Measurements from ENCODE around the gene COA8. TPM values are rescaled to one million over a fixed set of nuclear protein-coding genes. Genes with fewer than 3 reads are reported as not detected.
A peak's percentile ranks its signal among the peaks of the same experiment; 100 is the strongest.

Gene COA8
- total and polyA plus RNA-seq, 9 of the 15 experiments (the other 6 are each of a cell fraction or from before 2014, with no cell fraction given), result 5.0 to 35.3 (median 25.7) TPM

DNA sequence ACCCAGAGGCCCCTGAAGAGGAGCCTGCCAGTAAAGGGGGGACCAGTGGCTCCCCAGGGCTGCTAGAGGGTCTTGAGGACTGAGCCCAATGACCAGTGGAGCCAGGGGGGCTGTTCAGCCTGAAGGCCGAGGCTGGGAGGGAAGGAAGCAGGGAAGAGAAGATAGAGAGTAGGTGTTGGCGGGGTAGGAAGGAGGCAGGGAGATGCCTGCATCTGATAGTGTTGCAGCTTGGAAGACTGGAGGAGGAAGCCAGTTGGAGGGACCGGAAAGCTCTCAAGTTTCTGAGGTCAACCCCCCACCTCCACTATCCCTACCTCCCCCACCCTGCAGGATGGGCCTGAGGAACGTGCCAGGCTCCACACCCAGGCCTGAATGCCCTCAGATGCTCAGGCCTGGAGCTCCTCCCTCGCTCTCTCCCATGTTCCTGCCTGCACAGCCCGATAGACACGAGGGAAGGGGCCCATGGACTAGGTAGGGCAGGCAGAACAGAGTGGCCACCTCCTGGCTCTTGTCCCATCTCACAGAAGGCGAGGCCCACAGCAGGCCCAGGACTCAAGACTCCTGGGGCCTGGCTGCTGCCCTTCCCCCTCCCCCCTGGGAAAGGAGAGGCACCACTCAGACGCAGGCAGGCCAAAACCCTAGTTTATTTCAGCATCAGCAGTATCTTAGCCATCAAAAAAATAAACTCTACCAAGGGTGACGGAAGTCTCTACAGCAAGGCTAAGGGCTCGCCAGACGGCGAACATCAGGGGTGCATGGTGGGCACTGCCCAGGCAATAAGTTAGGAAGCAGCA, 43.5 kb upstream of the COA8 start (continued):
- TF ChIP-seq, protein P1, sequence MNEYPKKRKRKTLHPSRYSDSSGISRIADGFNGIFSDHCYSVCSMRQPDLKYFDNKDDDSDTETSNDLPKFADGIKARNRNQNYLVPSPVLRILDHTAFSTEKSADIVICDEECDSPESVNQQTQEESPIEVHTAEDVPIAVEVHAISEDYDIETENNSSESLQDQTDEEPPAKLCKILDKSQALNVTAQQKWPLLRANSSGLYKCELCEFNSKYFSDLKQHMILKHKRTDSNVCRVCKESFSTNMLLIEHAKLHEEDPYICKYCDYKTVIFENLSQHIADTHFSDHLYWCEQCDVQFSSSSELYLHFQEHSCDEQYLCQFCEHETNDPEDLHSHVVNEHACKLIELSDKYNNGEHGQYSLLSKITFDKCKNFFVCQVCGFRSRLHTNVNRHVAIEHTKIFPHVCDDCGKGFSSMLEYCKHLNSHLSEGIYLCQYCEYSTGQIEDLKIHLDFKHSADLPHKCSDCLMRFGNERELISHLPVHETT (CRISPR knock-in tag; conservative IDR thresholded peaks at IDR 0.05 in 1 of 2, IDR thresholded peaks at IDR 0.05 in 1 of 2), result 0 out of 4 replicates have a peak, but pooled peaks of 1 of the 2 experiments have one; percentile 22
- TF ChIP-seq GATAD2B (IDR thresholded peaks at IDR 0.05; ENCODE audit: borderline replicate concordance) (0 out of 2 replicates have a peak, but pooled peaks have one; percentile 18), DPF2 (IDR thresholded peaks at IDR 0.05) (peak; percentile 60), SMAD1 (IDR thresholded peaks at IDR 0.05; ENCODE audit: low read depth, low read length, partially characterized antibody) (no peak), SMARCA4 (IDR thresholded peaks at IDR 0.05) (0 out of 2 replicates have a peak, but pooled peaks have one; percentile 24), ELF4 (CRISPR knock-in tag; IDR thresholded peaks at IDR 0.05) (0 out of 2 replicates have a peak, but pooled peaks have one; percentile 12), SIN3A (IDR thresholded peaks at IDR 0.05; ENCODE audit: borderline replicate concordance in 2 of 2, control insufficient read depth in 1 of 2, low read depth in 2 of 2, low read length in 2 of 2) (0 out of 4 replicates have a peak, but pooled peaks of 1 of the 2 experiments have one; percentile 7), ATF1 (CRISPR knock-in tag; IDR thresholded peaks at IDR 0.05) (no peak), ATF1 (tag; IDR thresholded peaks at IDR 0.05) (no peak), KAT7 (CRISPR knock-in tag; IDR thresholded peaks at IDR 0.05; ENCODE audit: borderline replicate concordance) (peak; percentile 64; the same call in 1 of the 2 replicates)
- TF ChIP-seq, protein P2, sequence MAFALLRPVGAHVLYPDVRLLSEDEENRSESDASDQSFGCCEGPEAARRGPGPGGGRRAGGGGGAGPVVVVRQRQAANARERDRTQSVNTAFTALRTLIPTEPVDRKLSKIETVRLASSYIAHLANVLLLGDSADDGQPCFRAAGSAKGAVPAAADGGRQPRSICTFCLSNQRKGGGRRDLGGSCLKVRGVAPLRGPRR (CRISPR knock-in tag; IDR thresholded peaks at IDR 0.05), result no peak
- TF ChIP-seq, protein P3, sequence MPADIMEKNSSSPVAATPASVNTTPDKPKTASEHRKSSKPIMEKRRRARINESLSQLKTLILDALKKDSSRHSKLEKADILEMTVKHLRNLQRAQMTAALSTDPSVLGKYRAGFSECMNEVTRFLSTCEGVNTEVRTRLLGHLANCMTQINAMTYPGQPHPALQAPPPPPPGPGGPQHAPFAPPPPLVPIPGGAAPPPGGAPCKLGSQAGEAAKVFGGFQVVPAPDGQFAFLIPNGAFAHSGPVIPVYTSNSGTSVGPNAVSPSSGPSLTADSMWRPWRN (IDR thresholded peaks at IDR 0.05; ENCODE audit: low read depth), result no peak
